GM12873 (cell line): Measurements from ENCODE around the gene PDE9A.

Source experiments
- TF ChIP-seq, protein P1 (sequence below): IDR thresholded peaks from 2 replicates; pipeline ENCODE4 v1.5.1; 2012; ENCODE audit warnings: low read depth, mild to moderate bottlenecking, moderate library complexity, low read length, control low read depth; ENCODE audit not compliant: insufficient read depth; ENCODE audit errors: missing control alignments

Gene PDE9A

DNA sequence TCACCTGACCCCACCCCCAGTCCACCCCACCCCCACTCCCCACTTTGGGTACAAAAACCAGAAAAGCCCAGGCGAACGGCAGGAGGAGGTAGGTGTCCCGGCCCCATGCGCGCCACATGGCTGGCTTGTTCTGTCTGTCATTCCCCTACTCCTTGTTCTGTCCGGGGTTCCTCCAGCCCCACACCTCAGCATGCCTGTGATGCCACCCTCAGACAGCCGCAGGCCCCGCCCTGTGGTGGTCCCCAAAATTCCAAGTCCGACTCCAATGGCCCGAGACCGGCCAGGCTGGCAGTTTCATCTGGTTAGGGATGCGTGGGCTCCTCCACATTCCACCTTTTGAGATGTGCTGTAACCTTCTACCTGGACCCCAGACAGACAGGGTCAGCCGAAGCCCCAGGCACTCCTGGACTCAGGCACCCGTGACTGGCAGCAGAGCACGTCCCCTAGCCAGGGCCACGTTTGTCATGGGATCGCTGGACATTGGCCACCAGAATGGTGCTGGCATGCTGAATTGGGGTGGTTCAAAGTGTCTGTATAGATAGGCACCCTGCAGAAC, 131.6 kb downstream of the PDE9A start:
- TF ChIP-seq, protein P1, sequence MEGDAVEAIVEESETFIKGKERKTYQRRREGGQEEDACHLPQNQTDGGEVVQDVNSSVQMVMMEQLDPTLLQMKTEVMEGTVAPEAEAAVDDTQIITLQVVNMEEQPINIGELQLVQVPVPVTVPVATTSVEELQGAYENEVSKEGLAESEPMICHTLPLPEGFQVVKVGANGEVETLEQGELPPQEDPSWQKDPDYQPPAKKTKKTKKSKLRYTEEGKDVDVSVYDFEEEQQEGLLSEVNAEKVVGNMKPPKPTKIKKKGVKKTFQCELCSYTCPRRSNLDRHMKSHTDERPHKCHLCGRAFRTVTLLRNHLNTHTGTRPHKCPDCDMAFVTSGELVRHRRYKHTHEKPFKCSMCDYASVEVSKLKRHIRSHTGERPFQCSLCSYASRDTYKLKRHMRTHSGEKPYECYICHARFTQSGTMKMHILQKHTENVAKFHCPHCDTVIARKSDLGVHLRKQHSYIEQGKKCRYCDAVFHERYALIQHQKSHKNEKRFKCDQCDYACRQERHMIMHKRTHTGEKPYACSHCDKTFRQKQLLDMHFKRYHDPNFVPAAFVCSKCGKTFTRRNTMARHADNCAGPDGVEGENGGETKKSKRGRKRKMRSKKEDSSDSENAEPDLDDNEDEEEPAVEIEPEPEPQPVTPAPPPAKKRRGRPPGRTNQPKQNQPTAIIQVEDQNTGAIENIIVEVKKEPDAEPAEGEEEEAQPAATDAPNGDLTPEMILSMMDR, result no peak

DNA sequence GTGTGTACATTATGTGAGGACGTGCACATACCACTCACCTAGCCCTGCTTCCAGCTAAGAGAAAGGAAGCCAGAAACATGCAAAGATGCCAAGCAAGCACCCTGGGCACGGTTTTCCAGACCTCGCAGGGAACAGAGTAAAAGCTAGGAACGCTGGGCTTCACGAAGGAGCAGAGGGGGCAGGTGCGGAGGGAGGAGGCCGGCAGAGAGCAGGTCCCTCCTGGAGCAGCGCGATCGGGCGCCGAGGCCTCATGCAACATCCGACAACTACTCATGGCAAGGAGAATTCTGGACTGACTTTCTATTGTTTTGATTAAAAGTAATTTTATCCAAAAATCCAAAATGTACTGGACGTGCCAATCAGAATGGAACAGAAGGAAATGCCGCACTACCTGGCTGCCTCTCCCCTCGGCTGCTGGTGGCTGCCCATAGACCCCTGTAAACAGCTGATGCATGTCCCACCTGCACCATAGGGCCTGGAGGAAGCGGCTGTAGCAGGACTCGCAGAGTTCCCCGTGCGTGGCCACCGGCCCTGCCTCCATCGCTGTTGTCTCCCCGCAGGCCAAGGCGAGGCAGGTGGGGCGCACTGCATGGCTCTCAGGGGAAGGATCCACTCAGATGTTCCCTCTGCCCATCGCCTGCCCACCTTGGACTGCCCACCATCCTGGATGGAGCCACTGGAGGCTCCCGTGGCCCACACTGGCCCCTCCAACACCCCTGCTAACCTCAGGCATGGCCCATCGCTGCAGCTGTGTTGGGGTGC, 132.4 kb downstream of the PDE9A start:
- TF ChIP-seq, protein P1, result no peak

DNA sequence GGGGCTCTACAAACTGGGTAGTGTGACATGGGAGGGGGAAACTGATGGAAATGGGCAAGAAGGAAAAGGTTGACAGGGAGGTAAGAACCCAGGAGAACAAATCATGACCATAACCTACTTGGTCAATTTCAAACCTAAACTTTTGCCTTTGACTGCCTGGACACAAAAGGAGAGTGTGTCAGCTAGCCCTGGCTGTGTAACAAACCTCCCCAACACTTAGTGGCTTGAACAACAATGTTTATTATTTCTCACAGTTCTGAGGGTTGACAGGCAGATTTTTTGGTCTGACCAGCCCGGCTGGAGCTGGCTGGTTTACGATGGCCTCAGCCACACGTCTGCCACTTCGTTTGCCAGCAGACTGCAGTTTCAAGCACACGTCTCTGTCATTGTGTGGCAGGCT, 133.5 kb downstream of the PDE9A start:
- TF ChIP-seq, protein P1, result no peak

DNA sequence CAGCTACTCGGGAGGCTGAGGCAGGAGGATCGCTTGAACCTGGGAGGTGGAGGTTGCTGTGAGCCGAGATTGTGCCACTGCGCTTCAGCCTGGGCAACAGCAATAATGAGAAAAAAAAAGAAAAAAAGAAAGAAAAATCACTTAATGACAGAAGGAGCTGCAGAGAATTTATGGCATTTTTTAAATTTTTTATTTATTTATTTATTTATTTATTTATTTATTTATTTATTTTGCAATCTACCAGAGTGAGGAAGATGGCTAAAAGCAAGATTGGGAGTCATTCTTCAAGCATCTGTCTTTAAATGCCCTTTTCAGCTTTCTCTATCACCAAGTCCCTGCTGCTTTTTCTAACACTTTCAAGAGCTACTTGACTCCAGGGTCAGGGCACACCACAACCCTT, 134.2 kb downstream of the PDE9A start:
- TF ChIP-seq, protein P1, result no peak

DNA sequence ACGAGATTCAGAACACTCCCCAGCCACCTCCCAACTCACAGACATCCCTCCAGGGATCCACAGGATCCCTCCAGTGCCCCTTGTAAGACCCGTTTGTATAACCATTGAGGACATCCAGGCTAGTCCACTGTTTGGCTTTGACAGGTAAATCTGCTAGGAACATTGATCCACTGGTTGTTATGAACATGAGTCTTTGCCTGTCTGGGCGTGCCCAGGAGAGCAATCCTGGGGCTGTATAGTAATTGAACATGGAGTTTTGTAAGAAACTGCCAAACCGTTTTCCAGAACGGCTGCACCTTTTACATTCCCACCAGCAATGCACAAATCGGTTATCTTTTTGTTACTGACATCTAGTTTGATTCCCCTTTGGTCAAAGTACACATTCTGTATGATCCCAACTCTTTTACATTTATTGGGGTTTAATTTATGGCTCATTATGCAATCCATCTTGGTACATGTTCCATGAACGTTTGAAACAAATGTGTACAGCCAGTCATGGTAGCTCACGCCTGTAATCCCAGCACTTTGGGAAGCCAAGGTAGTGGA, 137.2 kb downstream of the PDE9A start:
- TF ChIP-seq, protein P1, result no peak

DNA sequence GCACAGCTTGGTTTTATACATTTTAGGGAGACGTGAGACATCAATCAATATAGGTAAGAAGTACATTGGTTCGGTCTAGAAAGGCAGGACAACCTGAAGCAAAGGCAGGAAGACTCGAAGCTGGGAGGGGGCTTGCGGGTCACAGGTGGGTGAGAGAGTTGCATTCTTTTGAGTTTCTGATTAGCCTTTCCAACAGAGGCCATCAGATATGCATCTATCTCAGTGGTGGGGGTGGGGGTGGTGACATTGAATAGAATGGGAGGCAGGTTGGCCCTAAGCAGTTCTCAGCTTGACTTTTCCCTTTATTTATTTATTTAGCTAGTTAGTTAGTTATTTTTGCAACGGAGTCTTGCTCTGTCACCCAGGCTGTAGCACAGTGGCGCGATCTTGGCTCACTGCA, 140.4 kb downstream of the PDE9A start:
- TF ChIP-seq, protein P1, result no peak

DNA sequence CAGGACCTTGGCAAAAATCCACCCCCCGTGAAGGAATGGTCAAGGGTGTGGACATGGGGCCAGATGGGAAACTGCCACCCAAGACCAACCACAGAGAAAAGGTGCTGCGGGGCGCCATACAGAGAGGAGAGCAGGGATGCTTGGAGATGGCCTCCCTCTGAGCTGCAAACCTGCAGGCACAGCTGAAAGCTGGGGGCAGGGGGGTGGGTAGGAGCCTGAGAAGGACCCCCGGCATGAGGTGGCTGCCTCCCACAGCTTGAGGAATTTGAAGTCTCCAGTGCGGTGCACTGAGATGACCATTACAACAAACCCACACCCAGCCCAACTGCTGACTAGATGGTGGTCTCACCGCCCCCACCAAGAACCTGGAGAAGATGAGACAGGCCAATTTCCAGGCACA, 141.1 kb downstream of the PDE9A start:
- TF ChIP-seq, protein P1, result no peak
